ENCODE data around the gene ULK1.
A peak's percentile ranks its signal among the peaks of the same experiment; 100 is the strongest.

Gene ULK1

DNA sequence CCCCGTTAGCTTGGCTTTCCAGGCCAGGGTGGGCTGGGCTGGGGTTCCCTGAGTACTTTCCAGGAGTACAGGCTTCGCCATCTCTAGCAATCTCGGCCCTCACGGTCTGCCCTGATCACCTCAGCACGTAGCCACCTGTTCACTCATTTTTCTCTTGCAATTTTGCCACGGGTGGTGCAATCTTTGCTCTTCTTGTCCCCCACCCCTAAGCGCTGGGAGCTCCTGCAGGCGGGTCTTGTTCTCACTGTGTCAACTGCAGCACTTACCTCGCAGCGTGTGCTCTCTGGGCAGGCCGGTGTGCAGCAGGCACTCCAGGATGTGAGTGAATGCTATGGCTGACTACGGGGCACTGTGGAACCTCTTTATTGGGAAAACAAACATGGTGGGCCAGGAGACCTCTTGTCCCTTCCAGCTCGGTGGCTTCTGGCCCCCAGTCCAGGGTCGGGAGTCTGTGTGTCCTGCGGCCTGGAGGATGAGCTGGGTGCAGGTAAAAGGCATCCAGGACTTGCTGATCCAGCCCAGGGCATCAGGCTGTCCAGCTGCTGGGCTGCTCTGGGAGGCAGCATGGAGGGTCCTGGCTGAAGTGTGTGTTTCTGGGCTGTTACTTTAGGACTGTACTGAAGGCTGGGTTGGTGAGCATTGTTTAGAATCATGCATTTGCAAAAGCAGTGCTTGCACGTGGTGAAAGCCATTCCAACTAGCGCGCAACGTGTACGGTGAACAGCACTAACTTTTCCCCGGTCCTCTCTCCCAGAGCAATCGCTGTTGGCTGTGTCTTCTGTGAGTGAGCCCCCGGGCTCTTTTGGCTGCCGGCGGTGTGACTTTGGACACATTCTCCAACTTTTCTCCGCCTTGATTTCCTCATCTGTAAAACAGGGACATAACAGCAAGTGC lies 1.5 kb upstream of the ULK1 start:
- H3K4me2 ChIP-seq (ENCODE audit: low read length) = no peak overlapping the region
- peaks cover 15% of the 10 kb centered on the region for H3K4me1 ChIP-seq
- no peak overlapping the region for H3K9ac ChIP-seq
- no peaks in the 10 kb centered on the region for H3K27me3 ChIP-seq (ENCODE audit: control insufficient read depth, insufficient read depth, low read length)
- peaks cover 9% of the 10 kb centered on the region for H3K79me2 ChIP-seq
- no peaks in the 10 kb centered on the region for H3K36me3 ChIP-seq (ENCODE audit: control insufficient read depth, insufficient read depth, low read length)
- no peak overlapping the region for H2AFZ ChIP-seq
- TF ChIP-seq, protein P1, sequence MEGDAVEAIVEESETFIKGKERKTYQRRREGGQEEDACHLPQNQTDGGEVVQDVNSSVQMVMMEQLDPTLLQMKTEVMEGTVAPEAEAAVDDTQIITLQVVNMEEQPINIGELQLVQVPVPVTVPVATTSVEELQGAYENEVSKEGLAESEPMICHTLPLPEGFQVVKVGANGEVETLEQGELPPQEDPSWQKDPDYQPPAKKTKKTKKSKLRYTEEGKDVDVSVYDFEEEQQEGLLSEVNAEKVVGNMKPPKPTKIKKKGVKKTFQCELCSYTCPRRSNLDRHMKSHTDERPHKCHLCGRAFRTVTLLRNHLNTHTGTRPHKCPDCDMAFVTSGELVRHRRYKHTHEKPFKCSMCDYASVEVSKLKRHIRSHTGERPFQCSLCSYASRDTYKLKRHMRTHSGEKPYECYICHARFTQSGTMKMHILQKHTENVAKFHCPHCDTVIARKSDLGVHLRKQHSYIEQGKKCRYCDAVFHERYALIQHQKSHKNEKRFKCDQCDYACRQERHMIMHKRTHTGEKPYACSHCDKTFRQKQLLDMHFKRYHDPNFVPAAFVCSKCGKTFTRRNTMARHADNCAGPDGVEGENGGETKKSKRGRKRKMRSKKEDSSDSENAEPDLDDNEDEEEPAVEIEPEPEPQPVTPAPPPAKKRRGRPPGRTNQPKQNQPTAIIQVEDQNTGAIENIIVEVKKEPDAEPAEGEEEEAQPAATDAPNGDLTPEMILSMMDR (IDR thresholded peaks at IDR 0.05) = no peak
- no peak overlapping the region for H3K4me3 ChIP-seq (ENCODE audit: low read depth, low read length)
- no peaks in the 10 kb centered on the region for H3K9me3 ChIP-seq (ENCODE audit: control insufficient read depth, low read length)
- H3K27ac ChIP-seq = no peak overlapping the region

DNA sequence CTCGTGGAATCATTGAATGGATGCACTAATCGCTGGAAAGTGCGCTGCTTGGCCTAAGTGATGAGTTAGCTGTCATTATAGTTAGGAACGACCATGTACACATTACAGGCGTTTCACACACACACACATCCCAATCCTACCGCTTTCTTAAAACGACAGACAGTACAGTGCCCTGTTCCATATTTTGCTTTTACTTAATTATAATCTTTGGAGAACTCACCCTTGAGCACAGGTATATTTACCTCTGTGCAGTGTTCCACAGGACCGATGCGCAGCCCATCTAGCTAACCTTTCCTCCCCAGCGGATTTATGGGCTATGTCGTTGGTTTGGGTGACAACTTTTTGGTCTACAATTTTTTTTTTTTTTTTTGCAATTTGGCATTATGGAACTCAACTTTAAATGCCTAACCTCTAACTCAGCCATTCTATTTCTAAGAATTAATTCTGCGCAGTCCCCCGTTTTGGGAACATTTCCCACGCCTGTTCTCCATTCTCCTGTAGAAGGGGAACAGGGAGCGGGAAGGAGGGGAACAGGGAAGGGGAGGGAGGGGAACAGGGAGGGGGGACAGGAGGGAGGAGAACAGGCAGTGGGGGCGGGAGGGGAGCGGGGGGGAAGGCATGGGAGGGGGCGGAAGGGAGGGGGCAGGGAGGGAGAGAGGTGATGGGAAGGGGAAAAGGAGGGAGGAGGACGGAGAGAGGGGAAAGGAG lies 663 bp upstream of the ULK1 start:
- H3K27me3 ChIP-seq (ENCODE audit: control insufficient read depth, insufficient read depth, low read length) = no peaks in the 10 kb centered on the region
- H3K79me2 ChIP-seq = peaks cover 14% of the 10 kb centered on the region
- no peaks in the 10 kb centered on the region for H3K9me3 ChIP-seq (ENCODE audit: control insufficient read depth, low read length)
- H3K4me1 ChIP-seq = peaks cover 15% of the 10 kb centered on the region
- H3K9ac ChIP-seq = no peak overlapping the region
- no peak overlapping the region for H3K4me2 ChIP-seq (ENCODE audit: low read length)
- H3K27ac ChIP-seq = peak overlapping the region; percentile 29
- H3K4me3 ChIP-seq (ENCODE audit: low read depth, low read length) = no peak overlapping the region
- H3K36me3 ChIP-seq (ENCODE audit: control insufficient read depth, insufficient read depth, low read length) = no peaks in the 10 kb centered on the region
- TF ChIP-seq, protein P1 (IDR thresholded peaks at IDR 0.05) = no peak
- no peak overlapping the region for H2AFZ ChIP-seq

DNA sequence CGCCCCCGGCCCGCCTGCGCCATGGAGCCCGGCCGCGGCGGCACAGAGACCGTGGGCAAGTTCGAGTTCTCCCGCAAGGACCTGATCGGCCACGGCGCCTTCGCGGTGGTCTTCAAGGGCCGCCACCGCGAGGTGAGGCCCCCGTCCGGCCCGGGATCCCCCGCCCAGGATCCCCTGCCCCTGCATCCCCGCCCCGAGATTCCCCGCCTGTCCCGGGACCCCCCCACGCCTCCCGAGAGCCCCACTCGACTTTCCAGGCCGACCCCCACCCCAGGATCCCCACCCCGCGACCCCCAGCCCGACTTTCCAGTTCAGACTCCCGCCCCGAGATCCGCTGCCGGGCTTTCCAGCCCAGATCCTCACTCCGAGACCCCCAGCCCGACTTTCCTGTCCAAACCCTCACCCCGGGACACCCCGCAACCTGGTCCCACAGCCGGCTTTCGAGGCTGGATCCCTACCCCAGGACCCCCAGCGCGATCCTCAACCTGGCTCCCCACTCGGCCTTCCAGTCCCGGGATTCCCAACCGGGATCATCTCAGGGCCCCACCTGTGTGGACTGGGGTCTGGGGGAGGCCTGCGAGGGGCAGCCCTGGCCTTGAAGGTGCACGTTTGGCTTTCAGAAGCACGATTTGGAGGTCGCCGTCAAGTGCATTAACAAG lies 688 bp downstream of the ULK1 start:
- Histone ChIP-seq H3K4me2 (ENCODE audit: low read length) (peak overlapping the region; percentile 100), H3K27me3 (ENCODE audit: control insufficient read depth, insufficient read depth, low read length) (no peaks in the 10 kb centered on the region), H3K27ac (peak overlapping the region; percentile 99), H3K36me3 (ENCODE audit: control insufficient read depth, insufficient read depth, low read length) (no peaks in the 10 kb centered on the region), H3K9ac (peak overlapping the region; percentile 83), H3K4me3 (ENCODE audit: low read depth, low read length) (peak overlapping the region; percentile 57), H3K4me1 (peaks cover 13% of the 10 kb centered on the region), H3K9me3 (ENCODE audit: control insufficient read depth, low read length) (no peaks in the 10 kb centered on the region), H2AFZ (peak overlapping the region; percentile 82), H3K79me2 (peaks cover 22% of the 10 kb centered on the region)
- TF ChIP-seq, protein P1 (IDR thresholded peaks at IDR 0.05) = no peak

DNA sequence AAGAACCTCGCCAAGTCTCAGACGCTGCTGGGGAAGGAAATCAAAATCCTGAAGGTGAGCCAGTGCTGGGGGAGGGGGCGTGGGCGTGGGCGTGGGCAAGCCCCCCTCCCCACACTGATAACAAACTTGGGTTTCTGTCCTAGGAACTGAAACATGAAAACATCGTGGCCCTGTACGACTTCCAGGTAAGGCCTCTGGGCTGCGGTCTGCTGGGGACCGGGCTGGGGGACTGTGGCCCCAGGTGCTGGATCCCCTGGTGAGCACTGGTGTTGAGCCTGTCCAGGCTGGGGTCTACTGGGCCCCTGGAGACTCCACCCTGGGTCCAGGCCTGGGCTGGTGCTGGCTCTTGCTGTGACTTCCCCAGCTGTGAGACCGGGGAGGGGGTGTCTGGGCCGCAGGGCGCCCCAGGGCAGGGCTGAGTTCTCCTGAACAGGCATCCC lies 1.2 kb downstream of the ULK1 start:
- Histone ChIP-seq H3K9me3 (ENCODE audit: control insufficient read depth, low read length) (no peaks in the 10 kb centered on the region), H3K79me2 (peaks cover 28% of the 10 kb centered on the region), H3K4me1 (peaks cover 13% of the 10 kb centered on the region), H3K36me3 (ENCODE audit: control insufficient read depth, insufficient read depth, low read length) (no peaks in the 10 kb centered on the region), H2AFZ (peak overlapping the region; percentile 82), H3K27ac (peak overlapping the region; percentile 99), H3K4me2 (ENCODE audit: low read length) (peak overlapping the region; percentile 100), H3K27me3 (ENCODE audit: control insufficient read depth, insufficient read depth, low read length) (no peaks in the 10 kb centered on the region), H3K9ac (peak overlapping the region; percentile 83), H3K4me3 (ENCODE audit: low read depth, low read length) (peak overlapping the region; percentile 57)
- TF ChIP-seq, protein P1 (IDR thresholded peaks at IDR 0.05) = no peak
